Right lung (tissue), 5 donors: Measurements from ENCODE around the gene TEX14. TPM values are rescaled to one million over a fixed set of nuclear protein-coding genes. Genes with fewer than 3 reads are reported as not detected.
A peak's percentile ranks its signal among the peaks of the same experiment; 100 is the strongest.
"Not testable (repeated sequence)": the region's sequence is repeated elsewhere in the genome, so short reads cannot be mapped to it uniquely, and the experiment has no call there.

Experiments used
- DNase-seq, 2 donors: peaks; one replicate each; pipeline ENCODE4 v3.0.0-alpha.2; 2013
- polyA plus RNA-seq, 5 donors: library from polyadenylated mRNA; unstranded; fragments of 120-200 nt; gene quantifications; one replicate each; pipeline versions ENCODE4 v1.2.1 to v1.2.3, GENCODE V29; 2013; ENCODE audit warnings: inconsistent platforms in 1 of 5, low replicate concordance in 1 of 5; ENCODE audit not compliant: insufficient read length in 5 of 5, insufficient read depth in 1 of 5

TEX14 gene
- polyA plus RNA-seq, 5 donors = 0.85 to 1.5 (median 1.0) TPM

DNA sequence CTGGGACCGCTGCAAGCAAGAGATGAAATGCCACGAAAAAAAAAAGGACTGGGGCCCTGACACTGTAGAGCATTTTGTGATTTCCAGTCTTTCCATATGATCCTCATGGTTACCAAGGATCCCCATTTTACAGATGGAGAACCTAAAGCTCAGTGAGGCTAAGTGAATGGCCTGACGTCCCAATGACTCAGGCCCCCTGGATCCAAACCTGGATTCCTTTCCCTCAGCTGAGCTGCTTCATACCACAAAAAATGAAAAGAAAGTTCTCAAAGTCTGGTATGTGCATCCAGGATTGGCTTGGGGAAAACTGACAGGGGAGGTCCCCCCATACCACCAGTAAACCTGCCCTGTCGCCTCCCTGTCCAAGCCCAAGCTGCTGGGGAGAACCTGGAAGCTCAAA lies 80.5 kb downstream of the TEX14 start:
- DNase-seq = no peak

DNA sequence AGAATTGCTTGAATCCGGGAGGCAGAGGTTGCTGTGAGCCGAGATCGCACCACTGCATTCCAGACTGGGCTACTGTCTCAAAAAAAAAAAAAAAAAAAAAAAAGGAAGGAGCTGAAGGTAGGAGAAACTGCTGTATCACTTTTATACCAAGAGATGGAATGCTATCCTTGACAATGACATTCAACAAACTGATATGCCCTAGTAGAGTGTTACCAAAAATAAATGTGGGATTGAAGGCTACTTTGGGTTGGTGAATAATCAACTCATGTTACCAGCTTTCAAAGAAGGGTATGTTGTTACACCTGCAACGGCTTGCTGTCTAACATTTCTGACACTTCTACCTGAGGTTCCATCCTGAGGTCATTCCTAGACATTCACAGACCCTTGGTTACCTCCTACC lies 84.9 kb downstream of the TEX14 start:
- no peak for DNase-seq

DNA sequence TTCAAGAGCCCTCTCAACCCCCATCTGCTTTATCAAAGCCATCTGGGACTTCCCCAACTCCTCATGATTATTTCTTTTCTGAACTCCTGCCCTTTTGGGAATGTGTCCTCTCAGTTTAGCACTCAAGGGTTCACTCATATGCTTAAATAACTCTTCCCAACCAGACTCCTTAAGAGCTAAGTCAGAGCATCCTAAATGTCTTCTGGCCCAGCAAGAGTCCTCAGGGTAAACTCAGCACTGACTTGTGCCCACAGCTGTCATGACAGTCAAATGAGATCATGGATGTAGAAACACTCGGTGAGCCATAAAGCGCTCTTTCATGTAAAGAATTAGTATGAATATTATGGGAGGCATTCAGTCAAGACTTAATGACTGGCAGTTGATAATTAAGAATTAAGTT lies 85.9 kb downstream of the TEX14 start:
- no peak for DNase-seq

DNA sequence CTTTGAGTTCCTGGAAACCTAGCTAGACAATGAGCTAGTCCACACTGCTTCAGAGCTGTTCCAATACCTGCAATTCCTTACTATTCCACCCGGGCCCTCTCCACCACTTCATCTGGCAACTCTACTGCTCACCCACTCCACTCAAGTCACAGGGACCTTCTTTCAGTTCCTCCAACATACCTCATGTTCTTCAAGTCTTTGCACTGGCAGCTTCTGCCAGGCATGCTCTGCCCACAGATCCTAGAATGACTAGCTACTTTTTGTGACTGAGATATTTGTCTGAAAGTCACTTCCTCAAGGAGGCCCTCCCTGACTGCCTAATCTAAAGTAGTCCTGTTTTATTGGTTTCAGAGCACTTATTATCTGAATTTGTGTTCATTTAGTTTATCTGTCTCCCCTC lies 86.4 kb downstream of the TEX14 start:
- DNase-seq = no peak

DNA sequence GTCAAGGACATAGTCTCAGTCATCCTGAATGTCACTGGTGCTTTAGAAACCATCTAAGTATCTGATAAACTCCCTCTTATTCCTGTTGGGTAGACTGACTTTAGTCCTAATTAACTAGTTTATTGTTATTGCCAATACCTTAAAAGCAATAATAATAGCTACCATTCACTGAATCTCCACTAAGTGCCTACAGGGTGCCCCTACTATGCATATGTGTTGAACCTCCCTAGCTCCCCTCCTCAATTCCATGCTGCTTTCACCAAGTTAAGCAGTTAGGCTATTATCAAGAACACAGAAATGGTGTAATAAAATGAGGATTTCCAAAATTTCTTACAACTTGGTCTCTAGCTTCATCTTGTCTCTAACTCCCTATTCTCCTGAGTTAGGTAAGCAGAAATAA lies 89.9 kb downstream of the TEX14 start:
- no peak for DNase-seq

DNA sequence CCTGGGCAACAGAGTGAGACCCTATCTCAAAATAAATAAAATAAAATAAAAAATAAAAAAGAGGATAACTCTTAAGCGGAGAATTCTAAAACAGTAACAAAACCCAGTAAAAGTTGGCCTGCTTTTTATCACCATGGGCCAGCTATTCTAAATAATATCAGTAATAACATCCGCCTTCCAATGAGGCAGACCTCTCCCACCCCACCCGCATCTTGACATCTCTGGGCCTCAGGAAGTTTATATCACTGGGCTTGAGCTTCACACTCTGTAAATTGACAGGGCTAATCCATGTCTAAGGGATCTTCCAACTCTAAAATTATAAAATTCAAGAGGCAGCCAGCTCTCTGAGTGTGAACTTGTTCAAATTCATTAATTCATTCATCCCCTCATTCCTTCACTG lies 94.5 kb downstream of the TEX14 start:
- no peak for DNase-seq

DNA sequence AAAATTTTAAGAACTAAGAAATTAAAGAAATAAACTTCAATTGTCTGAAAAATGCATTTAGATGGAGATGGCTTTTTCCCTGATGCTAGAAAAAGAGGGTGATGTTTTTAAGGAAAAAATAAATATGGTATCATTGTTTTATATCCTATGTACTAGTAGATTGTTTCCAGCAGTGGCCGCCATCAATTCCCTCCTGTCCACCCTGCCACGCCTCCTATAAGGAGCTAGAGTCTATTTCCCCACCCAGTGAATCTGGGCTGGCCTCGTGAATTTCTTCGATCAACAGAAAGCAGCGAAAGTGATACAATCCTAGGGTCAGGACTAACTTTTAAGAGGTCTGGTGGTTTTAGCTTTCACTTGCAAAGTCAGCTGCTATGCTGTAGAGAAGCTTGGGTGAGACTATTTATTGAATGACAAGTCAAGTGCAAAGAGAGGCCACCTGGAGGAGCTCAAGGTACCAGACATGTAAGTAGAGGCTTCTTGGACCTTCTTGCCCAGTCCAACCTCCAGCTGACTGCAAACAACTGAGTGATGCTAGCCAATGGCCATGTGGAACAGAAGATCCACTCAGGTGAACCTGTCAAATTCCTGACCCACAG lies 96.6 kb downstream of the TEX14 start:
- DNase-seq = no peak

DNA sequence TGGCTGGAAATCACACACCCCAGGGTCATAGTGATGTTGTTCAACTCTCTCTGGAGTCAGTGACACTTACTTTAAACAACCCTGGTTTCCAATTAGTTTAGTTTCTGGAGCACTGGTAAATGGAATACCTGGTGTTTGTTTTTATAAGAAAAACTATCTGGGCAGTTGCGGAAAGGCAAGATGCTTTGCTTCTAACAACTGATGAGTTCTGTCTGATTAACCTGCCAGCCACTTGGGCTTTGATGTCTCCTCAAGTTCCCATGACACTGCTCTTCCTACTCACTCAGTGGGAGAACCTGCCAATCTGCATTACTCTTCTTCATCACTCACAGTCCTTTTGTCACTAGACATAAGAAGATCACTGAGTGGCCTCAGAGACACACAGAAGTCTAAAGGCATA lies 98.7 kb downstream of the TEX14 start:
- no peak for DNase-seq

DNA sequence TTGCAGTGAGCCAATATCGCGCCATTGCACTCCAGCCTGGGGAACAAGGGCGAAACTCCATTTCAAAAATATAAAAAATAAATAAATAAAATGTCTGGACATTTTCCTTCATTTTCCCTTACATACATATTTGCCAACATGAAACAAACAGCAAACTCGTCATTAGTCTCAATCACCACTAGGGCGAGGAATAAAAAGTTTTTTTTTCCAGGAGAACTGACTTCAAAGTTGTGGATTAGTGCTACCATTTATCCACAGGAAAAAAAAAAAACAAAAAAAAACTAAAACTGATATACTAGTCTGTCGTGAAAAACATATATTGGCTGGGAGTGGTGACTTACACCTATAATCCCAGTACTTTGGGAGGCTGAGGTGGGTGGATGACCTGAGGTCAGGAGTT lies 100.4 kb downstream of the TEX14 start:
- no peak for DNase-seq

DNA sequence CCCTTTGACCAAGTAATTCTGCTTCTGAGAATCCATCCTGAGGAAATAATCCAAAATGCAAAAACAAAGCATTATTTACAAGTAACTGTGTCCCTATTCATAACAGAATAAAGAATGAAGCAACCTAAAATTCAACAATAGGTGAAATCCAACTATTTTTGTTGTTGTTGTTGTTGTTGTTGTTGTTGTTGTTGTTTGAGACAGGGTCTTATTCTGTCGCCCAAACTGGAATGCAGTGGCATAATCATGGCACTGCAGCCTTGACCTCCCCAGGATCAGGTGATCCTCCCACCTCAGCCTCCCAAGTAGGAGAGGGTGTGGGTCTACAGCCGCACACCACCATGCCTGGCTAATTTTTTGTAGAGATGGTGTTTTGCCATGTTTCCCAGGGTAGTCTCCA lies 101.5 kb downstream of the TEX14 start:
- no peak for DNase-seq

DNA sequence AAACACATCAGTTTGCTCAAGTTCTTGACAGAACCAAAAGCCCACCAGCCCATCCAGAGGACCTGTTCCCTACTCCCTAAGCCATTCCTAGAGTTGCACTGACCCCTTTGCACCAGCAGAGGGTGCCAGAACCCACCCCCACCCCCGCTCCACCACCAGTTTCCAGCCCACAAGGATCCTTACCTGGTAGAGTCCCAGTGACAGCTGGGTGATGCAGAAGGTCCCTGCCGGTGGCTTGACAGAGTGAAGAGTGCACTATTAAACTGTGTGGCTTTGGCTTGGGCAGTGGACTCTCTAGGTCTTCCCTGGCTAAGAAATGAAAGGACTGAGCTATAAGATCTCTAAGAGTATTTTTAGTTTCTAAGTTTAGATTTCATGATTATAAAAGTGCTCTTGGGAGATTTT lies 104.1 kb downstream of the TEX14 start:
- DNase-seq = peak; percentile 24 to 27

DNA sequence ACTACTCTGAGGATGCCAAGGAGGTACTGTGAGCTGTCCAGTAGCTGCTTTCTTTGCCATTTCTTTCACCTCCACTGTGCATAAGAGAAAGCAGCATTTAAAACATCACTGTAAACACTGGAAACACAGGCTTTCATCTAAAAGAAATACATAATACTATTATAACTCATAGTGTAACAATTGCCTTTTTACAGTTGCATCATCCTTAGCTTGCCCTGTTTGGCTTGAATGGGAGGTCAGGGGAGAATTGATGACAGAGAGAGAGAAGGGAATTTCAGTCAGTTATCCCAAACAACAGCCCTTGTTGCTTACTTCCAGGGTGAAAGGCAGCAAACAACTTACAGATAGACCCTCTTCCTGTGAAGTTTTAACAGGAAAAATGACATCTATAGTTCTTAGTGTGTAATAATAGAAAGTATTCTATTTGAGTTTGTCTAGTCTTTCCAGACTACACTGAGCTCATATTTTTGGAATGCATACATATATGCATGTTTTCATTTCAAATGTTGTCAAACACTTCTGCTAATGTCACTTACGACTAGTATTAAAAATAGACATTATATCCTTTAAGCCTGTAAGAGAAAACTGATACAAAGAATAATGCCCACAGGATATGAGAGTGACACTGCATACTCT lies 105.7 kb downstream of the TEX14 start:
- DNase-seq = no peak

DNA sequence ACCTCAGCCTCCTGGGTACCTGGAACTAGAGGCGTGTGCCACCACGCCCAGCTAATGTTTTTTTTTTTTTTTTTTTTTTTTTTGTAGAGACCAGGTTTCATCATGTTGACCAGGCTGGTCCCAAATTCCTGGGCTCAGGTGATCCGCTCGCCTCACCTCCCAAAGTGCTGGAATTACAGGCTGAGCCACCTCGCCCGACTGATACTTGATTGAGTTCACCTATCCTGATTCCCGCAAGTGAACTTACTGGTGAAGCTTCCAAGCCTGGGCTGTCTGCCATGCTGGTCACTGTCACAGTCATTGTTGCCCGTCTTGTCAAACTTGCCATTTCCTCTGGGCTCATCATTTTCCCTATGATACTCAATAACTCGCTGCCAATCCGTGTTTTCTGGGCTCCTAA lies 106.3 kb downstream of the TEX14 start:
- DNase-seq = no peak

DNA sequence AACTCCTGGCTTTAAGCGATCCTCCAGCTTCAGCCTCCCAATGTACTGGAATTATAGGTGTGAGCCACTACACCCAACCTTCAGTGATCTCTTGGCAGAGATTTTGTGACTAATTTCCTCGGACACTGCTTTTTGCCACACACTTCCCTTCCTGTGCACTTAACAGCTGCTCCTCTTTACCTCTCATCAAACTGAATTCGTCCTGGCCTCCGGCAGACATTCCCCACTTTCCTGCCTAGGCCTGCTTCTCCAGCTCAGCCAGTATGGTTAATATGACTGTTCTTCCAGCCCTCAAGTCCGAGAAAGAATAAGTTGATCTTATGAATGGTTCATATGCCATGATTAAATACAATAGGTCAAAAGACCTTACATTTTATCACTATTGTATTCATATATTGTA lies 108.4 kb downstream of the TEX14 start:
- no peak for DNase-seq

DNA sequence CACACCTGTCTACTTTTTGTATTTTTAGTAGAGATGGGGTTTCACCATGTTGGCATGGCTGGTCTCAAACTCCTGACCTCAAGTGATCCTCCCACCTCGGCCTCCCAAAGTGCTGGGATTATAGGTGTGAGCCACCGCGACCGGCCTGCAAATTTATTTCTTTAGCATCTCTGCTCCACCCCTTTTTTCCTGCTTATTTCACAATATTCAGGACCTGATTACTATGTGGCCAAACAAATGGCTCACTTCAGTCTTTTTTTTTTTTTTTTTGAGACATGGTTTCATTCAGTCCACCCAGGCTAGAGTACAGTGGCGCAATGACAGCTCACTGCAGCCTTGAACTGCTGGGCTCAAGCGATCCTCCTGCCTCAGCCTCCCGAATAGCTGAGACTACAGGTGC lies 109.1 kb downstream of the TEX14 start:
- not testable (repeated sequence) for DNase-seq

DNA sequence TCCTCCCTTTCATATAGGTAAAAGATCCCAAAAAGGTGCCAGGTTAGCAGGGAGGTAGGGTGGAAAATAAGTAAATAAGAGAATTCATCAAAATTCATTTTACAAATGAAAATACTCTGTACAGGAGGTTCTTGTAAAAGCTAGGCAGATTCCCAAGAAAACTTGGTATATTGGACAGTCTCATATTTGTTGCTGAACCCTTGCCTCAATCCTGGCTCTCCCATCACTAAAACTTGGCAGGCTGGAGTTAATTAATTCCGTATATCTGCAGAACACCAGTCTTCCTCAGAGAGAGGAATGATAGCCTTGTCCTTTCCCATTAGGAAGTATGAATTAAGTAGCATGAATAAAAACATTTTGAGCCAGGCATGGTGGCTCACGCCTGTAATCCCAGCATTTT lies 111.2 kb downstream of the TEX14 start:
- no peak for DNase-seq

DNA sequence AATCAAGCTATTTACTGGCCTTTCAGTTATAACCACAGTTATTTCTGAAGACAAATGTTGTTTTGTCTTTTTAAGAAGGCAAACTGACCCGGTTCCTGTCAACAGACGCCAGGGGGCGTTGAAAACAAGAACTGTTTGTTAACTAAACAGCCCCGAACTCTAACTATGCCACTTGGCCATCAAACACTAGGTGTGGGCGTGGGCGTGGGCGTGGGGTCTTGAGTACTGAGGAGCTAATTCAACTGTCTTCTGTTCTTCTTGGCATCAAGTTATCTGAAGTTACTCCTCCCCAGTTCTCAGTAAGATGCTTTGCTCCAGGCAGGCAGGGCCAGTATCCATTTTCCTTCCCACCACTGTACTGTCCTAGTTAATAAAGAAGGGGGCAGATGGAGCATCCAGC lies 114.1 kb downstream of the TEX14 start:
- DNase-seq = no peak

DNA sequence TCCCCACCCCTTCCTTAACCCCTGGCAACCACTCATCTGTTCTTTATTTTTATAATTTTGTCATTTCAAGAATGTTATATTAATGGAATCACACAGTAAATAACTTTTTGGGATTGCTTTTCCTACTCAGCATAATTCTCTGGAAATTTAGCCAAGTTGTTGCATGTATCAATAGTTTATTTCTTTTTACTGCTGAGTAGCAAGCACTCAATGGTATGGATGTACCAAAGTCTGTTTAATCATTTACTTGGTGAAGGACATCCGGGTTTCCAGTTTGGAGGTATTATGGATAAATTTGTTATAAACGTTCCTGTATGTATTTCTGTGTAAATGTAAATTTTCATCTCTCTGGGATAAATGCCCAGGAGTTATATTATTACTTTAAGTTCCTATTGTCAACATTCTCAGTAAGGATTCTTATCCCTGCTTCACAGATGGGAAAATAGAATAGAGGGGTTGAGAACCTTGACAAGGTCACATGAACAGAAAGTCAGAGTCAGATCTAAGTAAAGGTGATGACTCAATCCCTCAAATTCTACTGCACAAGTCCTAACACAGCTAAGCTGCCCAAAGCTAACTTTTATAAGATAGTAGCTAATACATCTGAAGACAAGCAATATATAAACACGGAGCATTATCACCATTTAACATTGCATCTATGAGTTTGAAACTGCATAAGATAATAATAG lies 115.0 kb downstream of the TEX14 start:
- DNase-seq = no peak

DNA sequence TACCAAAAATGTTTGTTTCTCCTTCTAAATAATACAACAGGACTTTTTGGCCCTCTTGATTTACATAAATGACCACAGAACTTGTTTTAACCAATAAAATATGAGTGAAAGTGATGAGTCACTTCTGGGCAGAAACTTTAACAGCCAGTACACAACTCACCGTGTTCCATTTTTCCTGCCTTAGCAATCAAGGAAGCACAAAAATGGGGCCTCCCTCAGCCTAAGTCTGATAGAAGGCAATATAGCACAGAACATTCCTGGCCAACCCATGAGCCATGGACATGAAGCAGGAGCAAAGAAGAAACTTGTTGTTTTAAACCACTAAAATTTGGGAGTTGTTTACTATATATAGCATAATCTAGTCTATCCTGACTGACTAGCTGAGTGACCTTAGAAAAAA lies 116.3 kb downstream of the TEX14 start:
- no peak for DNase-seq

DNA sequence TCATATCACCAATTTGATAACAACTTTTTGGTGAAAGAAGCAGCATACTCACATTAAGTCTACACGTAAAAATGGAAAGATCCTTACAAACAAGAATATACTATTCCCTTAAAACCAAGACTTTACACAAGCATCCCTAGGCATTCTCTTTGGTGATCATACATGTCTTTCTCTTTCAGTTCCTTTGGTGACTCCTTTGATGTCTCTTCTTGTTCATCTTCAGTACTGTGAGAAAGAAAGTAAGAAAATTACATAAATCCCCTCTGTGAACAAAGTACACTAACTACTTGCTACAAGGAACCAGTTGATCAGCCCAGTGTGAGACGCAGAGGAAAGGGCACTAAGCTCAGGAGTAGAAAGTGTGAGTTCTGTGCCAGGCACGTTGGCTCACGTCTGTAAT lies 117.8 kb downstream of the TEX14 start:
- no peak for DNase-seq

DNA sequence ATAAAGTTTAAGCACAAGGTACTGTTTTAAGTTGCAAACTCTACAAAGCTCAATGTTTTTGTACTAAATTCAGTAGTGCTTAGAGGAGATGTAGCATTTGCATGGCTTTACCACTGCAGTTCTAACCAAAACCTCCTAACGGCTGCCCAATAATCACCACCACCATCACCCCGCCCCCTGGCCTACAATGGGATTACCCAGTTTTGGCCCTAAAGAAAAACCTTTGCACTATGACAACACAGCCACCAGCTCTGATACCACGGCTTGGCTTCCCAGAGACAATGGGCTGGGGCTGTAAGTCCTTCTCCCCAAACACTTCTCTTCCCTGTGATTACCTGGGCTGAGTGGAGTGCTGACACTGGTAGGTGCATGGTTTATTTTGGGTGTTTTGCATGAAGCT lies 119.0 kb downstream of the TEX14 start:
- DNase-seq = no peak

DNA sequence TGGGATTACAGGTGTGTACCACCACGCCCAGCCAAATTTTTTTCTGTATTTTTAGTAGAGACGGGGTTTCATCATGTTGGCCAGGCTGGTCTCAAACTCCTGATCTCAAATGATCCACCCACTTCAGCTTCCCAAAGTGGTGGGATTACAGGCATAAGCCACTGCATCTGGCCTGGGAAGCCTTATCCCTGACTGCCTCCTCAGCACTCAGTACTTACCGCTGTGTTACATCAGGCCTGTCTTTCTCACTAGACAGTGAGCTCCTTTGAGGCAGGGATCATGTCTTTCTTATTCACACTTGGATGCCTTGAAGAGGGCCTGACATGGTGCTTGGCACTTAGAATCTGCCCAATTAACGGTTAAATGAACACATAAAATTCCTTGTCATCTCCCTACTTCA lies 121.1 kb downstream of the TEX14 start:
- DNase-seq = no peak

DNA sequence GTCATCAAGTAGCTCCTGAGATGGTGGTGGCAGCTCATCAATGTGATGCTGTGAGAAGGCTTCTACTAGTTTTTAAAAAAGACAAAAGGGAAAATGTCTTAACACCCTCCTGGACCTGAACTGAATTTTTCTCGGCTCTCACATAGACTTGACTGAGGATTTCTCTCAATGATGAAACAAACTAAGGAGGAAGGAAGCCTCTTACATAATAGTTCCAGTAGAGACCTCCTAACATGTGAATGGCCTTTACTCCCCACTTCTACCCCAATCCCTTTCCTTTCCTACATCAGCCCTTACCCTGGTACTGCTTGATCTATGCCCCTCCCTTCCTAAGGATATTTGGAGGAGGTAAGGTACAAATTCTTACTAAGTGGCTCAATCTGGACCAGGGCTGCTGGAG lies 122.6 kb downstream of the TEX14 start:
- DNase-seq = no peak
